Measurements from ENCODE around the gene TEC.
"Not testable (repeated sequence)": the region's sequence is repeated elsewhere in the genome, so short reads cannot be mapped to it uniquely, and the experiment has no call there.

The TEC gene

GRCh38 chr4:48268956-48269860 lies at the start of gene TEC:
TEC (minus strand) TSS chr4:48269838; CDS start chr4:48228614, 41,224 bp downstream.
- in situ Hi-C loops (cut with HindIII; ENCODE audit: low sequenced_read_pairs) = no loop called here

GRCh38 chr4:48315728-48316630 lies 46.3 kb upstream of the TEC start:
- in situ Hi-C loops (cut with HindIII; ENCODE audit: low sequenced_read_pairs) = no loop called here

- in situ Hi-C loops (cut with HindIII; ENCODE audit: low sequenced_read_pairs) = not testable (repeated sequence)
Measured at GRCh38 chr4:48314746-48315145, 45.1 kb upstream of the TEC start.

- in situ Hi-C loops (cut with HindIII; ENCODE audit: low sequenced_read_pairs) = no loop called here
Measured at GRCh38 chr4:48311896-48312295, 42.3 kb upstream of the TEC start.

- in situ Hi-C loops (cut with HindIII; ENCODE audit: low sequenced_read_pairs) = no loop called here
Measured at GRCh38 chr4:48308901-48309300, 39.3 kb upstream of the TEC start.

GRCh38 chr4:48307528-48307927 lies 37.9 kb upstream of the TEC start:
- in situ Hi-C loops (cut with HindIII; ENCODE audit: low sequenced_read_pairs) = no loop called here

- in situ Hi-C loops (cut with HindIII; ENCODE audit: low sequenced_read_pairs) = no loop called here
Measured at GRCh38 chr4:48305508-48305907, 35.9 kb upstream of the TEC start.

GRCh38 chr4:48300004-48300403 lies 30.4 kb upstream of the TEC start:
- in situ Hi-C loops (cut with HindIII; ENCODE audit: low sequenced_read_pairs) = no loop called here

- in situ Hi-C loops (cut with HindIII; ENCODE audit: low sequenced_read_pairs) = no loop called here
Measured at GRCh38 chr4:48299560-48299959, 29.9 kb upstream of the TEC start.

GRCh38 chr4:48297256-48297846 lies 27.7 kb upstream of the TEC start:
- in situ Hi-C loops (cut with HindIII; ENCODE audit: low sequenced_read_pairs) = no loop called here

- in situ Hi-C loops (cut with HindIII; ENCODE audit: low sequenced_read_pairs) = no loop called here
Measured at GRCh38 chr4:48296365-48296764, 26.7 kb upstream of the TEC start.

GRCh38 chr4:48295116-48295515 lies 25.5 kb upstream of the TEC start:
- in situ Hi-C loops (cut with HindIII; ENCODE audit: low sequenced_read_pairs) = no loop called here

GRCh38 chr4:48292218-48292790 lies 22.7 kb upstream of the TEC start:
- in situ Hi-C loops (cut with HindIII; ENCODE audit: low sequenced_read_pairs) = not testable (repeated sequence)

GRCh38 chr4:48290146-48290772 lies 20.6 kb upstream of the TEC start:
- in situ Hi-C loops (cut with HindIII; ENCODE audit: low sequenced_read_pairs) = no loop called here

- in situ Hi-C loops (cut with HindIII; ENCODE audit: low sequenced_read_pairs) = not testable (repeated sequence)
Measured at GRCh38 chr4:48286060-48286459, 16.4 kb upstream of the TEC start.

GRCh38 chr4:48285640-48286039 lies 16.0 kb upstream of the TEC start:
- in situ Hi-C loops (cut with HindIII; ENCODE audit: low sequenced_read_pairs) = not testable (repeated sequence)

- in situ Hi-C loops (cut with HindIII; ENCODE audit: low sequenced_read_pairs) = no loop called here
Measured at GRCh38 chr4:48275686-48276085, 6.0 kb upstream of the TEC start.

- in situ Hi-C loops (cut with HindIII; ENCODE audit: low sequenced_read_pairs) = no loop called here
Measured at GRCh38 chr4:48275247-48275646, 5.6 kb upstream of the TEC start.

- in situ Hi-C loops (cut with HindIII; ENCODE audit: low sequenced_read_pairs) = no loop called here
Measured at GRCh38 chr4:48271626-48272025, 2.0 kb upstream of the TEC start.

GRCh38 chr4:48270951-48271473 lies 1.4 kb upstream of the TEC start:
- in situ Hi-C loops (cut with HindIII; ENCODE audit: low sequenced_read_pairs) = no loop called here
